ENCODE results near the gene RGL1. TPM values are rescaled to one million over a fixed set of nuclear protein-coding genes. Genes with fewer than 3 reads are reported as not detected.

Gene RGL1
- total and polyA plus RNA-seq, 2 donors (not counting 3 experiments of a cell fraction or from before 2014, with no cell fraction given) = 19.8 to 35.3 TPM

DNA sequence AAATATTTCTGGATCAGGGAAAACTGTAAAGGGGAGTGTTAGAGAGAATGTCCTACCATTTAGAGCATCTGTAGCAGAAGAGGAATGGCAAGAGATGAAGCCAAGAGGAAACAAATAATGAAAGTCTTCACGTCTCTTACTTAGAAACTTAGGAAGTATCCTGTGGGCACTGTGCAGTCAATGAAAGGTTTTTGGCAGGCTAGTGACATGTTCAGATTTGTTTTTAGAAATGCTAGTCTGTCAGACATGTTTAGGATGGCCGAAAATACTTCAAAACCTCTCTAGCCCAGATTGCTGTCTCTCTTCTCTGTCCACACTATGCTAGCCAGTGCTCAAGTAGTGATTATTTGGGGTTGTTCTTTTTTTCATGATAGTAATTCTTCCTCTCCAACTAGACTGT is 48.6 kb upstream of the RGL1 start:
- H3K9me3 ChIP-seq (replicated peaks; ENCODE audit: control insufficient read depth, insufficient read depth, low read length) = no peaks in the 10 kb centered on the region
- H4K20me1 ChIP-seq (replicated peaks; ENCODE audit: control insufficient read depth, extremely low read depth, insufficient read depth, low read length) = no peaks in the 10 kb centered on the region
- TF ChIP-seq POLR2A (IDR thresholded peaks at IDR 0.05; ENCODE audit: low read depth, low read length) = no peak
- no peak for TF ChIP-seq EZH2 (IDR thresholded peaks at IDR 0.05; ENCODE audit: borderline replicate concordance, low read depth, low read length, severe bottlenecking)
- no peak for TF ChIP-seq POLR2AphosphoS5 (IDR thresholded peaks at IDR 0.05; ENCODE audit: insufficient read depth, low read depth, low read length)
- TF ChIP-seq FOS (IDR thresholded peaks at IDR 0.05; ENCODE audit: borderline replicate concordance, insufficient read depth, low read length) = no peak
- no peak for TF ChIP-seq GATA2 (IDR thresholded peaks at IDR 0.05; ENCODE audit: insufficient read depth, insufficient read length, low read depth, low read length)
- TF ChIP-seq, protein P1, sequence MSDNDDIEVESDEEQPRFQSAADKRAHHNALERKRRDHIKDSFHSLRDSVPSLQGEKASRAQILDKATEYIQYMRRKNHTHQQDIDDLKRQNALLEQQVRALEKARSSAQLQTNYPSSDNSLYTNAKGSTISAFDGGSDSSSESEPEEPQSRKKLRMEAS (IDR thresholded peaks at IDR 0.05; ENCODE audit: insufficient read depth, insufficient read length) = no peak
- H3K9ac ChIP-seq (replicated peaks; ENCODE audit: extremely low read depth, insufficient read depth, low read length) = no peak overlapping the region
- peaks cover 18% of the 10 kb centered on the region for H3K4me1 ChIP-seq (ENCODE audit: control insufficient read depth, extremely low read depth, insufficient read depth, low read length)
- no peak for FAIRE-seq
- dilution Hi-C loops (cut with MboI; ENCODE audit: extremely low pct_ligation_motif_present, low sequenced_read_pairs) (no loop called here), intact Hi-C loops (cut with micrococcal nuclease) (no loop called here)
- no peak for DNase-seq (ENCODE audit: low read depth, low spot score)
- no TSS peak for BruUV-seq (replicated peaks)
- no peak overlapping the region for H3K27ac ChIP-seq (ENCODE audit: insufficient read depth, low read depth, low read length)
- CTCF ChIA-PET = interaction anchor here (1.2 kb wide), 2 partner anchors 27 to 160 kb away, joined by 6 to 7 read pairs; no protein-coding TSS in a partner anchor
- H3K4me3 ChIP-seq (replicated peaks in 1 of 3; ENCODE audit: insufficient read depth in 1 of 3, low read depth in 1 of 3, low read length in 3 of 3) = no peak overlapping the region
- no peak overlapping the region for H2AFZ ChIP-seq (ENCODE audit: low read depth, low read length)
- no peaks in the 10 kb centered on the region for H3K9me1 ChIP-seq (replicated peaks; ENCODE audit: control insufficient read depth, extremely low read depth, insufficient read depth, low read length)
- POLR2A ChIA-PET = no interaction called here
- H3K4me2 ChIP-seq (ENCODE audit: insufficient read depth, low read length) = no peak overlapping the region
- H3K27me3 ChIP-seq (ENCODE audit: control insufficient read depth in 2 of 2, insufficient read depth in 2 of 2, low read length in 2 of 2) = no peaks in the 10 kb centered on the region
- no peaks in the 10 kb centered on the region for H3K79me2 ChIP-seq (ENCODE audit: control insufficient read depth, insufficient read depth, low read length)
- no peaks in the 10 kb centered on the region for H3K36me3 ChIP-seq (ENCODE audit: control insufficient read depth in 2 of 2, extremely low read depth in 1 of 2, insufficient read depth in 2 of 2, low read length in 2 of 2)

DNA sequence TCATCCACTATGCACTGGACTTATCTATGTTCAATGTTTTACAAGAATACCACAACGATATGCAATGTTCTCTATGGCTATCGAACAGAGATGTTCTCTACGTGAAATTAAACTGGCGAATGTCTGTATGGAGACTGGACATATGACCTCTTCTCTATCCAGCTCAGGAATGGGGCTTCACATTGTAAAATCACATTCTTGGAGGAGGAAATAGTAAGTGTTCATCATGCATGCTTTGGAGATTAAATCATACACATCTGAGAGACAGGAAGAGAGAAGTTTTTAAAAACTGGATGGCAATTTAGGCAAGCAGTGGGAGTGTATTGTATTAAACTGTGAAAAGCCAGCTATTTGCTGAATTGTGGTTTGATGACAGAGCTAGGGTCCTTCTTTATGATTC is 47.9 kb upstream of the RGL1 start:
- POLR2A ChIA-PET = no interaction called here
- Histone ChIP-seq H3K27me3 (ENCODE audit: control insufficient read depth in 2 of 2, insufficient read depth in 2 of 2, low read length in 2 of 2) (no peaks in the 10 kb centered on the region), H3K27ac (ENCODE audit: insufficient read depth, low read depth, low read length) (peak overlapping the region; percentile 32), H4K20me1 (replicated peaks; ENCODE audit: control insufficient read depth, extremely low read depth, insufficient read depth, low read length) (no peaks in the 10 kb centered on the region), H3K79me2 (ENCODE audit: control insufficient read depth, insufficient read depth, low read length) (no peaks in the 10 kb centered on the region), H3K4me2 (ENCODE audit: insufficient read depth, low read length) (peak overlapping the region; percentile 24), H3K9ac (replicated peaks; ENCODE audit: extremely low read depth, insufficient read depth, low read length) (peak overlapping the region; percentile 34), H3K9me3 (replicated peaks; ENCODE audit: control insufficient read depth, insufficient read depth, low read length) (no peaks in the 10 kb centered on the region), H2AFZ (ENCODE audit: low read depth, low read length) (no peak overlapping the region), H3K36me3 (ENCODE audit: control insufficient read depth in 2 of 2, extremely low read depth in 1 of 2, insufficient read depth in 2 of 2, low read length in 2 of 2) (no peaks in the 10 kb centered on the region), H3K4me3 (replicated peaks in 1 of 3; ENCODE audit: insufficient read depth in 1 of 3, low read depth in 1 of 3, low read length in 3 of 3) (no peak overlapping the region), H3K9me1 (replicated peaks; ENCODE audit: control insufficient read depth, extremely low read depth, insufficient read depth, low read length) (no peaks in the 10 kb centered on the region), H3K4me1 (ENCODE audit: control insufficient read depth, extremely low read depth, insufficient read depth, low read length) (peaks cover 18% of the 10 kb centered on the region)
- intact Hi-C loops (cut with micrococcal nuclease) = loop anchor here (1.0 kb wide), 1 partner anchor 114 kb away; no protein-coding TSS in a partner anchor
- dilution Hi-C loops (cut with MboI; ENCODE audit: extremely low pct_ligation_motif_present, low sequenced_read_pairs) = no loop called here
- TF ChIP-seq GATA2 (IDR thresholded peaks at IDR 0.05; ENCODE audit: insufficient read depth, insufficient read length, low read depth, low read length) (no peak), JUN (IDR thresholded peaks at IDR 0.05; ENCODE audit: borderline replicate concordance, insufficient read depth, insufficient read length, low read depth) (peak; percentile 61), FOS (IDR thresholded peaks at IDR 0.05; ENCODE audit: borderline replicate concordance, insufficient read depth, low read length) (peak; percentile 25)
- no TSS peak for BruUV-seq (replicated peaks)
- FAIRE-seq = peak; percentile 72
- DNase-seq (ENCODE audit: low read depth, low spot score) = peak; percentile 55
- CTCF ChIA-PET = interaction anchor here (1.0 to 1.2 kb wide), 3 partner anchors 26 to 159 kb away, joined by 3 to 7 read pairs (median 6); no protein-coding TSS in a partner anchor

Data from endothelial cell of umbilical vein (primary cell).